Measurements from ENCODE around the gene HBS1L. TPM values are rescaled to one million over a fixed set of nuclear protein-coding genes. Genes with fewer than 3 reads are reported as not detected.

HBS1L gene
- total and polyA plus RNA-seq, 10 donors, result 12.3 to 66.9 (median 49.7) TPM

DNA sequence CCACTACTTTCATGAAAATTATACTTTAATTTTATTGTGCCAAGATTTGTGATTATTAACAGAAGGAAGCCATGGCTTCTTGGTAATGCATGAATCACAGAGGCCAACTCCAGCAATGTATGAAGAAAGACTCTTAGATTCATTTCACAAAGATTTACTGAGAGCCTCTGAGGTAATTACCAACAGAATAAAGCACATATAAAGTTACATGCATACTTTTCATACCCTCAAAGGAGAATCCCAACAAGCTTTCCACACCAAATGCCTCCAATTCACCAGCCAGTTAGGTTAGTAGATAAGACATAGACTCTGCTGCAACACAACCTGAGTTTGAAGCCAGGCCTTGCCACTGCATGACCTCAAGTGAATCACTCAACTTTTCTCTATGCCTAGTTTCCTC, 41.9 kb downstream of the HBS1L start:
- Histone ChIP-seq H3K36me3 (peaks cover 0 to 13% (median 0%) of the 10 kb centered on the region in 6 donors), H3K4me1 (peaks cover 0 to 22% (median 5%) of the 10 kb centered on the region in 6 donors), H3K27me3 (replicated peaks in 1 of 7) (no peaks in the 10 kb centered on the region), H3K27ac (no peak overlapping the region), H3K9me3 (no peaks in the 10 kb centered on the region), H3K4me3 (no peak overlapping the region)
- DNase-seq, result no peak
- TF ChIP-seq POLR2A (IDR thresholded peaks at IDR 0.05) (no peak), POLR2AphosphoS5 (IDR thresholded peaks at IDR 0.05) (no peak)
- TF ChIP-seq, protein P1, sequence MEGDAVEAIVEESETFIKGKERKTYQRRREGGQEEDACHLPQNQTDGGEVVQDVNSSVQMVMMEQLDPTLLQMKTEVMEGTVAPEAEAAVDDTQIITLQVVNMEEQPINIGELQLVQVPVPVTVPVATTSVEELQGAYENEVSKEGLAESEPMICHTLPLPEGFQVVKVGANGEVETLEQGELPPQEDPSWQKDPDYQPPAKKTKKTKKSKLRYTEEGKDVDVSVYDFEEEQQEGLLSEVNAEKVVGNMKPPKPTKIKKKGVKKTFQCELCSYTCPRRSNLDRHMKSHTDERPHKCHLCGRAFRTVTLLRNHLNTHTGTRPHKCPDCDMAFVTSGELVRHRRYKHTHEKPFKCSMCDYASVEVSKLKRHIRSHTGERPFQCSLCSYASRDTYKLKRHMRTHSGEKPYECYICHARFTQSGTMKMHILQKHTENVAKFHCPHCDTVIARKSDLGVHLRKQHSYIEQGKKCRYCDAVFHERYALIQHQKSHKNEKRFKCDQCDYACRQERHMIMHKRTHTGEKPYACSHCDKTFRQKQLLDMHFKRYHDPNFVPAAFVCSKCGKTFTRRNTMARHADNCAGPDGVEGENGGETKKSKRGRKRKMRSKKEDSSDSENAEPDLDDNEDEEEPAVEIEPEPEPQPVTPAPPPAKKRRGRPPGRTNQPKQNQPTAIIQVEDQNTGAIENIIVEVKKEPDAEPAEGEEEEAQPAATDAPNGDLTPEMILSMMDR (IDR thresholded peaks at IDR 0.05 in 8 of 11, conservative IDR thresholded peaks at IDR 0.05 in 3 of 11), result no peak
- intact Hi-C loops (cut with DNase I; ENCODE audit: low total_unique reads), result no loop called here

DNA sequence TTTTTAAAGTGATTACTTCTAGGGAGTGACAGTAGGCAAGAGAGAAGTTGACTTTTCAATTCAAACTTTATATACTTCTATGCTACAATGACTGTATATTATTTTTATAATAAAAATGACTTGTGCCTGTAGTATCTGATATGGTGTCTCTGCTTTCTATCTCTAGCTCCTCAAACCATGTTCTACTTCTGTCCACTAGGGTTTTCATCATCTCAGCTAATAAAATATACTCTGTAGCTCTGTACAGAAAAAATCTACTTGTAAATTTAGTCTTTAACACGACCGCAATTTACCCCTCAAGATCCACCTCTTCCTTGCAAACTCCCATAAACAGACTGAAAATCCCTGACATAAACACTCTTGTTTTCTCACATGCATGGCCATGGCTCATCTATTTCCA, 42.3 kb downstream of the HBS1L start:
- Histone ChIP-seq H3K9me3 (no peaks in the 10 kb centered on the region), H3K4me3 (no peak overlapping the region), H3K27ac (no peak overlapping the region), H3K27me3 (replicated peaks in 1 of 7) (no peaks in the 10 kb centered on the region), H3K36me3 (peaks cover 0 to 13% (median 0%) of the 10 kb centered on the region in 6 donors), H3K4me1 (peaks cover 0 to 20% (median 5%) of the 10 kb centered on the region in 6 donors)
- intact Hi-C loops (cut with DNase I; ENCODE audit: low total_unique reads), result no loop called here
- no peak for DNase-seq
- WGBS, 5 donors, result 91 to 97% (median 96%) methylated on average over 2 of the region's 2 CpGs
- TF ChIP-seq POLR2A (IDR thresholded peaks at IDR 0.05), result no peak
- TF ChIP-seq POLR2AphosphoS5 (IDR thresholded peaks at IDR 0.05), result no peak
- TF ChIP-seq, protein P1 (IDR thresholded peaks at IDR 0.05 in 8 of 11, conservative IDR thresholded peaks at IDR 0.05 in 3 of 11), result no peak

DNA sequence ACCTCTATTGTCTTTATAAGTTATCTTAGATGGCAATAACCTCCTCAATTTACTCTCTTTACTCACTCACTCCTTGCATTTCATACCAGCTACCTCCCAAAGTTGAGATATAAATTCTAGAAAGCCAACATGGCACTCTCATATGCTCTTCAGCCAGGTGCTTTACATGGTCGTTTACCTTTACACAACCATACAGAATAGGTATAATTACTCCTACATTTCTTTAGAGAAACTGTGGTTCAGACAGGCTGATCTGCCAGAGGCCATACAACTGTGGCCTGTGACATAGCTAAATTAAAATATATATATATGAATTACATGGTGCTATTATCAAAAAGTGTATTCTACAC, 45.7 kb downstream of the HBS1L start:
- no peaks in the 10 kb centered on the region for H3K9me3 ChIP-seq
- H3K27me3 ChIP-seq (replicated peaks in 1 of 7), result no peaks in the 10 kb centered on the region
- WGBS, 5 donors, result 78 to 89% (median 85%) methylated on average over 1 of the region's 1 CpG
- TF ChIP-seq POLR2A (IDR thresholded peaks at IDR 0.05) (no peak), POLR2AphosphoS5 (IDR thresholded peaks at IDR 0.05) (no peak)
- TF ChIP-seq, protein P1 (IDR thresholded peaks at IDR 0.05 in 8 of 11, conservative IDR thresholded peaks at IDR 0.05 in 3 of 11), result no peak
- DNase-seq, result no peak
- peaks cover 0 to 18% (median 0%) of the 10 kb centered on the region in 6 donors for H3K36me3 ChIP-seq
- H3K27ac ChIP-seq, result no peak overlapping the region
- intact Hi-C loops (cut with DNase I; ENCODE audit: low total_unique reads), result no loop called here
- H3K4me1 ChIP-seq, result peaks cover 0 to 3% (median 1%) of the 10 kb centered on the region in 6 donors
- H3K4me3 ChIP-seq, result no peak overlapping the region

DNA sequence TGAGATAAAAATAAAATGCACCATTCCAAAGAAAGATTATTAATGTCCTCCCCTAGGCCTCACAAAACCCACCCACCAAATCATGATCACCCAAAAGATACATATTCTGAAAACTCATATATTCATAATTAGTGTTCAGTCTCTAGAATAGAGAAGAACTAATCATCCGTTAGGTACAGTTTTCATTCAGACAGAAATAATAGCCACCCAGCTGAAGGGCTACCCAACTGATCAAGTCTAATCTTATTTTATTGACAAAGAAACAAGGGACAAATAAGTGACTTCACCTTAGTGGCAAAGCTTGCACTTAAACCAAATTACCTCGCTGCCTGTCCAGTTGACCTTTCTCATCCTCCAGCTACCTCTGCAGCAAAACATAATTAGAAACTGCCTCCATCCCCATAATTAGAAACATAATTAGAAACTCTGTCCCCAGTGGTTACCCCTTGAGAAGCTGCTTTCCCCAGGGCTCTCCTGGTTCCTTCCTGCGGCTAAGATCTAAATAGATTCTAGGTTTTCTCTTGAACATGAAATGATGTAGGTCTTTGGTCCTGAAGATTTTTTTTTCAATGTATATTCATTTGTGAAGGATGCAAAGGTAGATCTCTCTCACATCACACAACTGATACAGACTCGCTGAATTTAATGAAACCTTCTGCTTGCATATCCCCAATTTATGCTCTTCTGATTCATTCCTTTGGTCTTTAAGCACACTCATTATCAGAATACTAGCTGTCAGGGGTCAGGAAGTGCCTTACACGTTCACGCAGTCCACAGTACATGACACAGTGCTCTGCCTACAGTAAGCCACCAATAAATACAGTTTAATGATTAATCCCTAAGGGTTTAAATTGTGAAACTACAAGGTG, 46.3 kb downstream of the HBS1L start:
- no peak for DNase-seq
- Histone ChIP-seq H3K9me3 (no peaks in the 10 kb centered on the region), H3K27ac (no peak overlapping the region), H3K27me3 (replicated peaks in 1 of 7) (no peaks in the 10 kb centered on the region), H3K4me3 (no peak overlapping the region), H3K4me1 (peaks cover 0 to under 1% (median 0%) of the 10 kb centered on the region in 6 donors), H3K36me3 (peaks cover 0 to 18% (median 0%) of the 10 kb centered on the region in 6 donors)
- TF ChIP-seq POLR2AphosphoS5 (IDR thresholded peaks at IDR 0.05) (no peak), POLR2A (IDR thresholded peaks at IDR 0.05) (no peak)
- TF ChIP-seq, protein P1 (IDR thresholded peaks at IDR 0.05 in 8 of 11, conservative IDR thresholded peaks at IDR 0.05 in 3 of 11), result no peak
- WGBS, 5 donors, result 60 to 80% (median 70%) methylated on average over 6 of the region's 6 CpGs
- intact Hi-C loops (cut with DNase I; ENCODE audit: low total_unique reads), result no loop called here
